GM10266 (cell line): ENCODE measurements around the gene RPS5.
A peak's percentile ranks its signal among the peaks of the same experiment; 100 is the strongest.
"Not testable (repeated sequence)": the region's sequence is repeated elsewhere in the genome, so short reads cannot be mapped to it uniquely, and the experiment has no call there.

Experiments used
- DNase-seq: peaks from one replicate; pipeline ENCODE4 v3.0.0; 2012; ENCODE audit errors: extremely low spot score
- TF ChIP-seq, protein P1 (sequence below): IDR thresholded peaks from 2 replicates; pipeline ENCODE4 v1.5.1; 2012; ENCODE audit warnings: mild to moderate bottlenecking, low read depth; ENCODE audit not compliant: control insufficient read depth, insufficient read depth; ENCODE audit errors: missing control alignments

Gene RPS5

DNA sequence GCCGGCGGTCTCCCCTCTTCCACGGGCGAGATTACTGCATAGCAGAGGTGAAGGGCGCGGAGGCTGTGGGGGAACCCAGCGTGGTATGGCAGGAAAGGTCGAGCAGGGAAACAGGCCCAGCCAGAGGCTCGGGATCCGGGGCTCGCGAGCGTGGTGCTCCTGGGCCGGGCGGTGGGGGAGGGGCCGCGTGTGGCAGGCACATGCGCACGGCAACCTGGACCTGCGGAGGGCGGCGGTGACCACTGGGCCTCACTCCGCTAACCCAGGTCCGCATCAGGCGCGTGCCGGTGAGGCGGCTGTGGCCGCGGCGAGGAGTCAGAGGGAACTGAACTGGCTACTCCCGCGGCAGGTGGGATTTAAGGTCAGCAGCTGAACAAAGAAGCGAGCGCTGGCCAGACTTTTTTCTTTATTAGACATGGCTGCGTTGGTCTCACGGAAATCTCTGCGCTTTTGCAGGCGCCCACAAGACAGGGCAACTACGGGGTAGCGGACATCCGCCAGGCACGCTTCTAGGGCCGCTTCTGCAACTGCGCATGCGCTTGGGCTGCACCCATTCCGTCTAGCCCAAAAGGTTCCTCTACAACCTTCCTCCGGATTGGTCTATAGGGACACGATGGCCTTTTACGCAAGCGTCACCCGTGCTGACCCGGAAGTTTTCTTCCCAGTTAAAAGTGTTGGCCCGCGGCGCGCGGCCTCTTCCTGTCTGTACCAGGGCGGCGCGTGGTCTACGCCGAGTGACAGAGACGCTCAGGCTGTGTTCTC lies at the start of gene RPS5:
TSS of gene RPS5 (plus strand) at position 694 of the 762 bp plus-strand sequence. CDS start 869 bp downstream, outside the sequence.
- DNase-seq, result peak; percentile 99
- TF ChIP-seq, protein P1, sequence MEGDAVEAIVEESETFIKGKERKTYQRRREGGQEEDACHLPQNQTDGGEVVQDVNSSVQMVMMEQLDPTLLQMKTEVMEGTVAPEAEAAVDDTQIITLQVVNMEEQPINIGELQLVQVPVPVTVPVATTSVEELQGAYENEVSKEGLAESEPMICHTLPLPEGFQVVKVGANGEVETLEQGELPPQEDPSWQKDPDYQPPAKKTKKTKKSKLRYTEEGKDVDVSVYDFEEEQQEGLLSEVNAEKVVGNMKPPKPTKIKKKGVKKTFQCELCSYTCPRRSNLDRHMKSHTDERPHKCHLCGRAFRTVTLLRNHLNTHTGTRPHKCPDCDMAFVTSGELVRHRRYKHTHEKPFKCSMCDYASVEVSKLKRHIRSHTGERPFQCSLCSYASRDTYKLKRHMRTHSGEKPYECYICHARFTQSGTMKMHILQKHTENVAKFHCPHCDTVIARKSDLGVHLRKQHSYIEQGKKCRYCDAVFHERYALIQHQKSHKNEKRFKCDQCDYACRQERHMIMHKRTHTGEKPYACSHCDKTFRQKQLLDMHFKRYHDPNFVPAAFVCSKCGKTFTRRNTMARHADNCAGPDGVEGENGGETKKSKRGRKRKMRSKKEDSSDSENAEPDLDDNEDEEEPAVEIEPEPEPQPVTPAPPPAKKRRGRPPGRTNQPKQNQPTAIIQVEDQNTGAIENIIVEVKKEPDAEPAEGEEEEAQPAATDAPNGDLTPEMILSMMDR, result no peak

DNA sequence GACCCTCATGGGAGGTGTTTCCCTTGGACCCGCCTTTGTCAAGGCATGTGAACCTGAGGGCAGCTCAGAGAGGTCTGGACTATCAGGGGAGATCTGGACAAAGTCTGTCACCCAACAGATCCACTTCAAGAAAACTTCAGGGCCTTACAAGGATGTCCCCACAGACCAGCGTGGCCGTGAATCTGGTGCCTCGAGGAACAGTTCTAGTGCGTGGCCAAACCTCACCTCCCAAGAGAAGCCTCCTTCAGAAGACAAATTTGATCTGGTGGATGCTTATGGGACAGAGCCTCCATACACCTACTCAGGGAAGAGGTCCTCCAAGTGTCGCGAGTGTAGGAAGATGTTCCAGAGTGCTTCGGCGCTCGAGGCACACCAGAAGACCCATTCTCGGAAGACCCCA lies 48.7 kb upstream of the RPS5 start:
- DNase-seq, result no peak
- TF ChIP-seq, protein P1, result no peak

DNA sequence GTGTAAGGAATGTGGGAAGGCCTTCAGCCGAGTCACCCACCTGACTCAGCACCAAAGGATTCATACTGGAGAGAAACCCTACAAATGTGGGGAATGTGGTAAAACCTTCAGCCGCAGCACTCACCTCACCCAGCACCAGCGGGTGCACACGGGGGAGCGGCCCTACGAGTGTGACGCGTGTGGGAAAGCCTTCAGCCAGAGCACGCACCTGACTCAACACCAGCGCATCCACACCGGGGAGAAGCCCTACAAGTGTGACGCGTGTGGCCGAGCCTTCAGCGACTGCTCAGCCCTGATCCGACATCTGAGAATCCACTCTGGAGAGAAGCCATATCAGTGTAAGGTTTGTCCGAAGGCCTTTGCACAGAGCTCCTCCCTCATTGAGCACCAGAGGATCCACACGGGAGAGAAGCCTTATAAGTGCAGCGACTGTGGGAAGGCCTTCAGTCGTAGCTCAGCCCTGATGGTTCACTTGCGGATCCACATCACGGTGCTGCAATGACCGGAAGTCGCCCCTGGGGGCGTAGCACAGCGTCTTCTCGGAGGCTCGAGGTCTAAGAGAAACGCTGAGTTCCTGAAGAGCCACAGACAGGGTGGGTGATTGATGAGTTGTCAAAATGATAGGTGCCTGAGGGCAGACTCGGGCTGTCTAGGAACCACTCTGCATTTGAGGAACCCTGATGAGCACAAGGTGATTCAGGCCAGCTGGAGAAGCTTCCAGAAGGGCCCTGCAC lies 48.1 kb upstream of the RPS5 start:
- TF ChIP-seq, protein P1, result no peak

DNA sequence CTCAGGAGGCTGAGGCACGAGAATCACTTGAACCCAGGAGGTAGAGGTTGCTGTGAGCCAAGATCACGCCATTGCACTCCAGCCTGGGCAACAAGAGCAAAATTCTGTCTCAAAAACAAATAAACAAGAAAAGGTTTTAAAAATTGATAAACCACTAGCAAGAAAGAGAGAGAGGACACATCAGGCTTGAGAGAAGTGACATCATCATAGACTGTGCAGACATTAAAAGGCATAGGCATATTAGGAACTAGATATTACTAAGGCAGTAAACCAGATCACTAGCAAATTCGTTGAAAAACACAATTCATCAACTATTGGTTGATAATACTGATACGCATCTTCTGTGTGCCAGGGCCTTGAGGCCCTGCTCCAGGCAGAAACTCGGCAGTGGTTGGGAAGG lies 41.5 kb upstream of the RPS5 start:
- DNase-seq, result no peak
- TF ChIP-seq, protein P1, result no peak

More for the DNA sequence above, 48.1 kb upstream of the RPS5 start:
- DNase-seq, result no peak

DNA sequence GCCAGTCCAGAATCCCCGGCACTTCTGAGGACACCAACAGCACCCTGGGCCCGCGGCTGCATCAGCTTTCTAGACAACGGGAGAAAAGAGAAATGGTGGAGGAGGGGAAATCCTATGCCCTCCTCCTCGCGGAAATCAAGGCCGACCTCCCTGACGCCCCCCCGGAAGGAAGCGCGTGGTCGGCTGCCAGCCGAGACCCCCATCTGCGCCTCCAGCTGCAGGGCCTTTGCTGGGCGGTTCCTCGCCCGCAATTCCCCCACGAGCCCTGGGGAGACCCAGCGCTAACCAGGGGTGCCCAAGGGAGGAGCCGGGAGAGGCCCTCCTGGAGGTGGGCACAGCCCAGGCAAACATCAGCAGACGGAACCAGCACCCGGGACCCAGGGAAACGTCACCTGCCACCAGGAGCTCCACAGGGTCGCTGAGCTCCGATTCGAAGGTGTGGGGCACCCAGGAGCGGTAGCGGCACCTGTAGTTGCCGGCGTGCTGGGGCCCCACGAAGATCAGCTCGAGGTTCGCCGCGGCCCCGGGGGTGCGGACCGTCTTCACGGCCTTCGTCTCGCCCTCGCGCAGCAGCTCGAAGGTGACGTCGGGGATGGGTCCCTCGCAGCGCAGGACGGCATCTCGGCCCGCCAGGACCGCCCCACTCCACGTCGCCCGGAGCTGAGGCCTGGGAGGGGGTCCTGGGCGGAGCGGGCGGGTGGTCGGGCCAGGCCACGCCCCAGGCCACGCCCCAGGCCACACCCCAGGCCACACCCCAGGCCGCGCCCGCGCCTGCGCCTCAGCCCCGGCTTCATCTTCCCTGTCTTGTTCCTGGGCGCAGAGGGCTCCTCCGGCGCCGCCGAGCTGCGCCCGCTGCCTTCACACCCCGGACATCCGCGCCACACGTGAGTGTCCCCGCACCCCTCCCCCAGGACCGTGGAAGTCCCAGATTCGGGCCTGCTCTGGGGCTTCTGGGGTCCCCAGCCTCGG lies 39.8 kb upstream of the RPS5 start:
- peak; percentile 97 for DNase-seq
- TF ChIP-seq, protein P1, result no peak

DNA sequence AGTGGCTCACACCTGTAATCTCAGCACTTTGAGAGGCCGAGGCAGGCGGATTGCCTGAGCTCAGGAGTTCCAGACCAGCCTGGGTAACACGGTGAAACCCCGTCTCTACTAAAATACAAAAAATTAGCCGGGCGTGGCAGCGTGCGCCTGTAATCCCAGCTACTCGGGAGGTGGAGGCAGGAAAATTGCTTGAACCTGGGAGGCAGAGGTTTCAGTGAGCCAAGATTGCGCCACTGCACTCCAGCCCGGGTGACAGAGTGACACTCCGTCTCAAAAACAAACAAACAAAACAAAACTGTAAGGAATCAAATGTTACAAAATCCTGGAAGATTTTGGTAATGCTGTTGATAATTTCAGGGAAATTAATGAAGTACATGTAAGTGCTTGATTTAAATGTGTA lies 39.0 kb upstream of the RPS5 start:
- DNase-seq, result not testable (repeated sequence)

DNA sequence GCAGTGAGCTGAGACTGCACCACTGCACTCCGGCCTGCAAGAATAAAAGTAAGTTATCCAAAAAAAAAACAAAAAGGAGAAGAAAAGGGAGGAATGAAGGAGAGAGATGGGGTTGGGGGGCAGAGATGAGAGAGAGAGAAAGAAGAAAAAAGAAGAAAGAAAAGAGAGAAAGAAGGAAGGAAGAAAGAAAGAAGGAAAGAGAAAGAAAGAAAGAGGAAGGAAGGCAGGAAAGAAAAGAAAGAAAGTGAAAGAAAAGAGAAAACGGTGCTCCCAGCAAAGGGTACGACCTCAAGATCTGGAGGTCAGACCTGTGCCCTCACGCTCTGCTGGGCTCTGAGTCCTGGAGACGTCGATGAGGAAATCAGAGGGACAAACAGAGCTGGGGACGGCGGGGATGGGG lies 37.5 kb upstream of the RPS5 start:
- DNase-seq, result no peak
- TF ChIP-seq, protein P1, result no peak
